HG03558 (cell line): ENCODE measurements around the gene JAKMIP2.
"Not testable (repeated sequence)": the region's sequence is repeated elsewhere in the genome, so short reads cannot be mapped to it uniquely, and the experiment has no call there.

ENCODE experiments used
- ATAC-seq: cut with Tn5 transposase; IDR thresholded peaks from one replicate; pipeline ENCODE4 v1.9.1; 2021; ENCODE audit warnings: moderate number of reproducible peaks; ENCODE audit not compliant: unreplicated experiment; ENCODE audit errors: extremely low read depth

JAKMIP2 gene

GRCh38 chr5:147751156-147751830 is 31.2 kb downstream of the JAKMIP2 start:
- ATAC-seq, result no peak

GRCh38 chr5:147750065-147750464 is 32.5 kb downstream of the JAKMIP2 start:
- no peak for ATAC-seq

GRCh38 chr5:147748590-147748989 is 33.9 kb downstream of the JAKMIP2 start:
- no peak for ATAC-seq

GRCh38 chr5:147746986-147747385 is 35.5 kb downstream of the JAKMIP2 start:
- ATAC-seq, result no peak

- no peak for ATAC-seq
Measured at GRCh38 chr5:147743678-147744374, 38.7 kb downstream of the JAKMIP2 start.

GRCh38 chr5:147743012-147743411 is 39.5 kb downstream of the JAKMIP2 start:
- ATAC-seq, result no peak

- no peak for ATAC-seq
Measured at GRCh38 chr5:147742151-147742550, 40.4 kb downstream of the JAKMIP2 start.

GRCh38 chr5:147740864-147741263 is 41.7 kb downstream of the JAKMIP2 start:
- no peak for ATAC-seq

GRCh38 chr5:147737921-147738320 is 44.6 kb downstream of the JAKMIP2 start:
- no peak for ATAC-seq

GRCh38 chr5:147735621-147736125 is 46.9 kb downstream of the JAKMIP2 start:
- ATAC-seq, result no peak

- no peak for ATAC-seq
Measured at GRCh38 chr5:147734894-147735293, 47.6 kb downstream of the JAKMIP2 start.

GRCh38 chr5:147733075-147733474 is 49.5 kb downstream of the JAKMIP2 start:
- ATAC-seq, result no peak

- no peak for ATAC-seq
Measured at GRCh38 chr5:147732291-147732883, 50.1 kb downstream of the JAKMIP2 start.

GRCh38 chr5:147731431-147732290 is 50.9 kb downstream of the JAKMIP2 start:
- no peak for ATAC-seq

- no peak for ATAC-seq
Measured at GRCh38 chr5:147727200-147727599, 55.3 kb downstream of the JAKMIP2 start.

- ATAC-seq, result not testable (repeated sequence)
Measured at GRCh38 chr5:147721191-147721960, 61.2 kb downstream of the JAKMIP2 start.

- no peak for ATAC-seq
Measured at GRCh38 chr5:147713550-147714295, 68.8 kb downstream of the JAKMIP2 start.

GRCh38 chr5:147712598-147712997 is 69.9 kb downstream of the JAKMIP2 start:
- no peak for ATAC-seq

GRCh38 chr5:147712019-147712418 is 70.5 kb downstream of the JAKMIP2 start:
- ATAC-seq, result no peak
